Uterus (tissue), 4 donors: ENCODE results near the gene ADAMTS15. TPM values are rescaled to one million over a fixed set of nuclear protein-coding genes. Genes with fewer than 3 reads are reported as not detected.

Experiments used
- DNase-seq, 2 donors: peaks; one replicate each; pipeline ENCODE4 v3.0.0-alpha.2; 2019 to 2020
- H3K27ac ChIP-seq, 2 donors: fragments of 200-600 bp; sonication (generic); 1 replicate in 1 of 2; 2 replicates in 1 of 2; pipeline ENCODE4 v1.5.1; 2016 to 2018
- H3K27me3 ChIP-seq, 2 donors: fragments of 200-600 bp; sonication (generic); one replicate each; pipeline ENCODE4 v1.5.1; 2018 to 2019; ENCODE audit warnings: control low read depth in 1 of 2
- H3K36me3 ChIP-seq, 2 donors: fragments of 200-600 bp; sonication (generic); one replicate each; pipeline ENCODE4 v1.5.1; 2019; ENCODE audit warnings: control low read depth in 1 of 2
- H3K4me1 ChIP-seq, 2 donors: fragments of 200-600 bp; sonication (generic); one replicate each; pipeline ENCODE4 v1.5.1; 2018 to 2019; ENCODE audit warnings: control low read depth in 1 of 2
- H3K4me3 ChIP-seq, 2 donors: fragments of 200-600 bp; sonication (generic); 1 replicate in 1 of 2; 2 replicates in 1 of 2; pipeline ENCODE4 v1.5.1; 2018 to 2019; ENCODE audit warnings: mild to moderate bottlenecking in 1 of 2
- H3K9me3 ChIP-seq, 2 donors: fragments of 200-600 bp; sonication (generic); one replicate each; pipeline ENCODE4 v1.5.1; 2019; ENCODE audit warnings: control low read depth in 1 of 2
- CTCF ChIP-seq, 4 experiments: fragments of 200-600 bp in 2 of 4; fragments of 450-650 bp in 2 of 4; sonication (generic) in 2 of 4; IDR thresholded peaks; one replicate each; pipeline ENCODE4 v1.5.1; 2016 to 2019; ENCODE audit warnings: antibody characterized with exemption in 4 of 4, mild to moderate bottlenecking in 2 of 4, moderate library complexity in 1 of 4
- POLR2A ChIP-seq, 2 donors: fragments of 450-650 bp; IDR thresholded peaks; one replicate each; pipeline ENCODE4 v1.6.1; 2016; ENCODE audit warnings: antibody characterized with exemption in 2 of 2, mild to moderate bottlenecking in 1 of 2, moderate library complexity in 1 of 2
- intact Hi-C: fragments of 100-400 bp; cut with DNase I; formaldehyde crosslinking; loops from one replicate; pipeline ENCODE4 v1.15.1; 2023; ENCODE audit warnings: low total_unique reads
- total RNA-seq, 4 donors: library from RNA; depleted of rRNA in 3 of 4; stranded (reverse); fragments of >200 nt in 3 of 4; gene quantifications; one replicate each; pipeline versions ENCODE4 v1.1.0 to v1.2.4, GENCODE V29; 2014 to 2023
- donor health status: DM: yes; HTN: yes; CAD: no.

Gene ADAMTS15
- total RNA-seq, 4 donors from 2014 or later, result 2.0 to 16.6 (median 6.1) TPM

- Histone ChIP-seq H3K9me3 (no peaks in the 10 kb centered on the region), H3K27me3 (no peaks in the 10 kb centered on the region), H3K4me3 (no peak overlapping the region), H3K27ac (no peak overlapping the region), H3K36me3 (no peaks in the 10 kb centered on the region), H3K4me1 (no peaks in the 10 kb centered on the region)
- no peak for DNase-seq
- intact Hi-C loops, result no loop called here
- no peak for TF ChIP-seq POLR2A (IDR thresholded peaks at IDR 0.05)
- TF ChIP-seq CTCF (IDR thresholded peaks at IDR 0.05), result no peak
These were observed 55.9 kb downstream of the ADAMTS15 start for GRCh38 chr11:130504317-130504716.

DNA sequence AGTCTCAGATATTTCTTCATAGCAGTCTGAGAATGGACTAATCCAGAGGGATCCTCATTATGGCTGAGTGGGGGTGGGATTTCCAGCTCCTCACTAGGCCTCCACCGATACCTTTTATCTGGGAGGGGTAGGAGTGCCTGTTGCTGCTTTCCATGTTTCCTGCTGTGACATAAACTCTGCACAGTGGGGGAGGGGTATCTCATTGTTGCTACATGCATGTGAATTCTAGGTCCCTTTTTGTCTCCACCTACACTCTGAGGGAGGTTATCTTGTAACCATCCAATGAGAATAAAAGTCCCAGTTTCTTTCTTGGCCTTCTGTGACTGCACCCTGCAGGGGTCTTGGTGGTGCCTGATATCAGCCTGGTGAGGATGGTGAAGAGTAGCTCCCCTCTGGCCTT is 60.5 kb downstream of the ADAMTS15 start:
- H3K4me1 ChIP-seq, result peaks cover 0 to 7% of the 10 kb centered on the region in 2 donors
- intact Hi-C loops, result no loop called here
- H3K4me3 ChIP-seq, result no peak overlapping the region
- no peaks in the 10 kb centered on the region for H3K27me3 ChIP-seq
- no peaks in the 10 kb centered on the region for H3K36me3 ChIP-seq
- TF ChIP-seq CTCF (IDR thresholded peaks at IDR 0.05) (no peak), POLR2A (IDR thresholded peaks at IDR 0.05) (no peak)
- H3K9me3 ChIP-seq, result no peaks in the 10 kb centered on the region
- H3K27ac ChIP-seq, result no peak overlapping the region
- no peak for DNase-seq

GRCh38 chr11:130509942-130510341 is 61.5 kb downstream of the ADAMTS15 start:
- H3K27ac ChIP-seq, result peak overlapping the region; percentile 69 to 83
- peaks cover 0 to 7% of the 10 kb centered on the region in 2 donors for H3K4me1 ChIP-seq
- intact Hi-C loops, result no loop called here
- no peak for DNase-seq
- no peaks in the 10 kb centered on the region for H3K27me3 ChIP-seq
- no peak for TF ChIP-seq CTCF (IDR thresholded peaks at IDR 0.05)
- no peak for TF ChIP-seq POLR2A (IDR thresholded peaks at IDR 0.05)
- no peak overlapping the region for H3K4me3 ChIP-seq
- H3K9me3 ChIP-seq, result no peaks in the 10 kb centered on the region
- no peaks in the 10 kb centered on the region for H3K36me3 ChIP-seq

GRCh38 chr11:130510407-130511006 is 62.1 kb downstream of the ADAMTS15 start:
- no peak for TF ChIP-seq CTCF (IDR thresholded peaks at IDR 0.05)
- TF ChIP-seq POLR2A (IDR thresholded peaks at IDR 0.05), result no peak
- peak overlapping the region; percentile 69 to 83 for H3K27ac ChIP-seq
- H3K4me3 ChIP-seq, result no peak overlapping the region
- intact Hi-C loops, result no loop called here
- peak in 1 of 2 donors; percentile 47 for DNase-seq
- no peaks in the 10 kb centered on the region for H3K9me3 ChIP-seq
- H3K4me1 ChIP-seq, result peaks cover 0 to 7% of the 10 kb centered on the region in 2 donors
- no peaks in the 10 kb centered on the region for H3K27me3 ChIP-seq
- H3K36me3 ChIP-seq, result no peaks in the 10 kb centered on the region

GRCh38 chr11:130511765-130512164 is 63.3 kb downstream of the ADAMTS15 start:
- TF ChIP-seq POLR2A (IDR thresholded peaks at IDR 0.05), result no peak
- no peak for TF ChIP-seq CTCF (IDR thresholded peaks at IDR 0.05)
- intact Hi-C loops, result no loop called here

More at GRCh38 chr11:130511765-130512164, 63.3 kb downstream of the ADAMTS15 start:
- no peaks in the 10 kb centered on the region for H3K36me3 ChIP-seq
- DNase-seq, result no peak
- H3K9me3 ChIP-seq, result no peaks in the 10 kb centered on the region
- no peaks in the 10 kb centered on the region for H3K27me3 ChIP-seq
- H3K4me1 ChIP-seq, result peaks cover 0 to 7% of the 10 kb centered on the region in 2 donors
- H3K27ac ChIP-seq, result no peak overlapping the region
- no peak overlapping the region for H3K4me3 ChIP-seq
